ENCODE data around the gene SLC6A13. TPM values are rescaled to one million over a fixed set of nuclear protein-coding genes. Genes with fewer than 3 reads are reported as not detected.

The SLC6A13 gene
- total RNA-seq, 6 experiments from 2014 or later = 2.0 to 70.6 (median 14.4) TPM

DNA sequence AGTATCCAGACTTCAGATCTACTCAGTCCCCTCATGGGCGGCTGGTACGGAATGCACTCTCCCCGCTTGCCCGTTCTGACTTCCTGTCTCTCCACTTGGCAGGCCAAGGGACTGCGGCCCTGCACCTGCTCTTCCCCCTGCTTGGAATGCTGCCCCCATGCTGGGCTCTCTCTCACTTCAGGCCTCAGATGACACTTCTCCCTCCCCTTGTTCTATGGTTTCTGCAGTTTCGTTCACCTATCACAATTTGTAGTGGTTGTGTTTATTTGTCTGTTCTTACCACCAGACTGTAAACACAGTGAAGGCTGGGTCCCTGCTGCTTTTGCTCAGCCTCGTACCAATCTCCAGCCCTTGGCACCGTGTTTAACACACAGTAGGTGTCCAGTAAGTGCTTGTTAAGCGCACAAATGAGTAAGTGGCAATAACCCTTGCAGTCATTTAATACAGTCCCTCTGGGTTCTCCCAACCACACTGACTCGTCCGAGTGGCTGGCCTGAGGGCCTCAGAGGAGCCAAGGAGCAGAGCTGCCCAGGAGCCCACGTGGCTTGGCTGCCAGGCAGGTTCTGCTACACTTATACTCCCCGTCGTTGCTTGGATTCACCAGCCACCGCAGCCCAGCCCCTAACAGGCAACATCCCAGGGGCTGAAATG, 60.4 kb downstream of the SLC6A13 start:
- no peak overlapping the region for H3K27ac ChIP-seq
- TF ChIP-seq, protein P1, sequence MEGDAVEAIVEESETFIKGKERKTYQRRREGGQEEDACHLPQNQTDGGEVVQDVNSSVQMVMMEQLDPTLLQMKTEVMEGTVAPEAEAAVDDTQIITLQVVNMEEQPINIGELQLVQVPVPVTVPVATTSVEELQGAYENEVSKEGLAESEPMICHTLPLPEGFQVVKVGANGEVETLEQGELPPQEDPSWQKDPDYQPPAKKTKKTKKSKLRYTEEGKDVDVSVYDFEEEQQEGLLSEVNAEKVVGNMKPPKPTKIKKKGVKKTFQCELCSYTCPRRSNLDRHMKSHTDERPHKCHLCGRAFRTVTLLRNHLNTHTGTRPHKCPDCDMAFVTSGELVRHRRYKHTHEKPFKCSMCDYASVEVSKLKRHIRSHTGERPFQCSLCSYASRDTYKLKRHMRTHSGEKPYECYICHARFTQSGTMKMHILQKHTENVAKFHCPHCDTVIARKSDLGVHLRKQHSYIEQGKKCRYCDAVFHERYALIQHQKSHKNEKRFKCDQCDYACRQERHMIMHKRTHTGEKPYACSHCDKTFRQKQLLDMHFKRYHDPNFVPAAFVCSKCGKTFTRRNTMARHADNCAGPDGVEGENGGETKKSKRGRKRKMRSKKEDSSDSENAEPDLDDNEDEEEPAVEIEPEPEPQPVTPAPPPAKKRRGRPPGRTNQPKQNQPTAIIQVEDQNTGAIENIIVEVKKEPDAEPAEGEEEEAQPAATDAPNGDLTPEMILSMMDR (IDR thresholded peaks at IDR 0.05) = no peak
- TF ChIP-seq POLR2A (IDR thresholded peaks at IDR 0.05) = no peak
- H3K4me1 ChIP-seq = no peaks in the 10 kb centered on the region
- H3K4me3 ChIP-seq = no peak overlapping the region
- peak in 1 of 3 donors; percentile 13 for DNase-seq
- H3K36me3 ChIP-seq = peaks cover 0 to 84% (median 12%) of the 10 kb centered on the region in 4 donors
- WGBS (ENCODE audit: insufficient coverage, low coverage, low lambda C conversion rate, missing lambda C conversion rate) = 68% methylated on average over 10 of the region's 15 CpGs
- intact Hi-C loops (cut with DNase I) = no loop called here
- H3K9me3 ChIP-seq = no peaks in the 10 kb centered on the region
- no peak for ATAC-seq
- no peaks in the 10 kb centered on the region for H3K27me3 ChIP-seq

DNA sequence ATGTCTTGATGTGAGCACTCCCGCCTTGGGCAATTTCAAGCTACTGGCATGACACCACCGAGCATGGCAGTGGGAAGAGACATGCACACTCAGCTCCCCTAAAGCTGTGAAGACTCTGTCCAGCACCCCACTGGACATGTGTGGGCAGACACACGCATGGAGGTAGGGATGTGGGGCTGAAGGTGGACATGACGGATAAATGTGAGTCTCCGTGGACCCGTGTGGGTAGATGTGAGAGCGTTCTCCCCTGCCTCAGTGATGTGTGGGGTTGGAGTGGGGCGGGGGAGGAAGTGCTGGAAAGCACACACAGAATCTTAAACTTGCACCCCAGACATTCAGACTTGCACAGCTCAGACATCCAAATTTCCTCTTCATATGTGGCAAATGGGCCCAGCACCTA, 61.3 kb downstream of the SLC6A13 start:
- H3K9me3 ChIP-seq = no peaks in the 10 kb centered on the region
- H3K4me3 ChIP-seq = no peak overlapping the region
- peak in 1 of 3 donors; percentile 29 for DNase-seq
- ATAC-seq = no peak
- H3K27me3 ChIP-seq = no peaks in the 10 kb centered on the region
- TF ChIP-seq, protein P1 (IDR thresholded peaks at IDR 0.05) = no peak
- TF ChIP-seq POLR2A (IDR thresholded peaks at IDR 0.05) = no peak
- WGBS (ENCODE audit: insufficient coverage, low coverage, low lambda C conversion rate, missing lambda C conversion rate) = 85% methylated on average over 8 of the region's 8 CpGs
- no peaks in the 10 kb centered on the region for H3K4me1 ChIP-seq
- no peak overlapping the region for H3K27ac ChIP-seq
- H3K36me3 ChIP-seq = peaks cover 0 to 80% (median 12%) of the 10 kb centered on the region in 4 donors
- intact Hi-C loops (cut with DNase I) = no loop called here

DNA sequence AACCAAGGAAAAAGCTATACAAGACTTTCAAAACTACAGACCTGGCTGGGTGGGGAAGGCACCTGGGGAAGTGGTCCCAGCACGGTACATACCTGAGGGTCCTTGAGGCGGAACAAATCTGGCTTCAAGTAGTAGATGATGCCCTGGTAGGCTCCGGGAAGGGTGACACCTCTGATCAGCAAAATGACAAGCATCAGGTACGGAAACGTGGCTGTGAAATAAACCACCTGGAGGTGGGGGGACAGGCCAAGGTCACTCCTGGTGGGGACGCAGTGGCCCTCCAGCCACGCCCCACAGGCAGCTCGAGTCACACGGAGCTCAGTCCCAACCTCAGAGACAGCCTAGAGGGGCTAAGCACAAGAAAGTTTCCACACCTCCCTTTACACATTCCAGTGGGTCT, 63.9 kb downstream of the SLC6A13 start:
- DNase-seq (peak in 1 of 3 donors; percentile 34), ATAC-seq (no peak)
- Histone ChIP-seq H3K36me3 (peaks cover 0 to 87% (median 15%) of the 10 kb centered on the region in 4 donors), H3K27me3 (no peaks in the 10 kb centered on the region), H3K9me3 (no peaks in the 10 kb centered on the region), H3K27ac (no peak overlapping the region), H3K4me3 (no peak overlapping the region), H3K4me1 (no peaks in the 10 kb centered on the region)
- TF ChIP-seq, protein P1 (IDR thresholded peaks at IDR 0.05) = no peak
- no peak for TF ChIP-seq POLR2A (IDR thresholded peaks at IDR 0.05)
- intact Hi-C loops (cut with DNase I) = no loop called here
- 88% methylated on average over 2 of the region's 9 CpGs for WGBS (ENCODE audit: insufficient coverage, low coverage, low lambda C conversion rate, missing lambda C conversion rate)

DNA sequence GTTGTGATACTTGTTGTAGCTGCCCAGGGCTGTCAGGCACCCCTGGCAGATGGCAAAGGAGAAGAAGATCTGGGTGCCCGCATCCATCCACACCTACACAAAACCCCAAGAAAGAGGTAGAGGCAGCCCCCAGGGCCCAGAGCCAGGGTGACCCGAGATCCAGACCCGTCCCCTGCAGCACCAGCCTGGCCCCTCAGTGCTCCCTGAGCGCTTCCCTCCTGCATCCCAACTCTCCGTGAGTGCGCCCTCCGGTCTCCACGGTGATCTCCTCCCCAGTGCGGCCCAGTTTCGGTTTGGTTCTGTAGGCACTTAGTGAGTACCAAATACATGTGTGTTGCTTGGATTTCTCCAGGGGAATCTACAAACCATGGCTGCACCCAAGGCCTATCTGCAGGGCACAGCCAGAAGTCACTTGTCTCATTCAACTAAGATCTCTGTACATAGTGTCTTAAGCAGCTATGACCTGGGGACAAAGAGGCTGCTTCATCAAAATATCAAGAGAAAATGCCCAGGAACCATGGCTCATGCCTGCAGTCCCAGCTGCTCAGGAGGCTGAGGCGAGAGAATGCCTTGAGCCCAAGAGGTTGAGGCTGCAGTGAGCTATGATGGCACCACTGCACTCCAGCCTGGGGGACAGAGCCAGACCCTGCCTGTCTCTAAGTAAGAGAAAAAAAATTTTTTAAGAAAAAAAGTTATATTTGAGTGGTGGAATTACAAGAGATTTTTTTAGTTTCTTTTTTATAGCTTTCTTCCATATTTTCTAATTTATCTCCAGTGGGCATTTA, 64.5 kb downstream of the SLC6A13 start:
- H3K4me1 ChIP-seq = no peaks in the 10 kb centered on the region
- peak in 2 of 3 donors; percentile 9 to 44 for DNase-seq
- TF ChIP-seq, protein P1 (IDR thresholded peaks at IDR 0.05) = no peak
- no peak for TF ChIP-seq POLR2A (IDR thresholded peaks at IDR 0.05)
- intact Hi-C loops (cut with DNase I) = no loop called here
- H3K27me3 ChIP-seq = no peaks in the 10 kb centered on the region
- no peak for ATAC-seq
- H3K27ac ChIP-seq = no peak overlapping the region
- peaks cover 0 to 87% (median 16%) of the 10 kb centered on the region in 4 donors for H3K36me3 ChIP-seq
- WGBS (ENCODE audit: insufficient coverage, low coverage, low lambda C conversion rate, missing lambda C conversion rate) = 100% methylated on average over 1 of the region's 11 CpGs
- no peaks in the 10 kb centered on the region for H3K9me3 ChIP-seq
- H3K4me3 ChIP-seq = no peak overlapping the region

Data from right lobe of liver (tissue), 6 donors.